Germinal center (tissue), 1 donor: ENCODE measurements around the gene JRKL.

Experiments used
- DNase-seq: peaks from one replicate; pipeline ENCODE4 v3.0.0; 2012; ENCODE audit warnings: mixed read lengths, low spot score

Gene JRKL

GRCh38 chr11:96389720-96390487, at the start of gene JRKL, which contains the start of gene CCDC82:
TSS of gene JRKL (plus strand) at chr11:96390013. CDS start at chr11:96390650, 637 bp downstream.
TSS of gene CCDC82 (minus strand) at chr11:96389912. CDS start at chr11:96384747, 5,165 bp downstream.
- peak; percentile 97 for DNase-seq

- no peak for DNase-seq
Measured at GRCh38 chr11:96340555-96340885, 49.3 kb upstream of the JRKL start.

GRCh38 chr11:96341211-96342013, 48.4 kb upstream of the JRKL start:
- DNase-seq: peak; percentile 51

GRCh38 chr11:96342014-96342960, 47.5 kb upstream of the JRKL start:
- DNase-seq: no peak

DNA sequence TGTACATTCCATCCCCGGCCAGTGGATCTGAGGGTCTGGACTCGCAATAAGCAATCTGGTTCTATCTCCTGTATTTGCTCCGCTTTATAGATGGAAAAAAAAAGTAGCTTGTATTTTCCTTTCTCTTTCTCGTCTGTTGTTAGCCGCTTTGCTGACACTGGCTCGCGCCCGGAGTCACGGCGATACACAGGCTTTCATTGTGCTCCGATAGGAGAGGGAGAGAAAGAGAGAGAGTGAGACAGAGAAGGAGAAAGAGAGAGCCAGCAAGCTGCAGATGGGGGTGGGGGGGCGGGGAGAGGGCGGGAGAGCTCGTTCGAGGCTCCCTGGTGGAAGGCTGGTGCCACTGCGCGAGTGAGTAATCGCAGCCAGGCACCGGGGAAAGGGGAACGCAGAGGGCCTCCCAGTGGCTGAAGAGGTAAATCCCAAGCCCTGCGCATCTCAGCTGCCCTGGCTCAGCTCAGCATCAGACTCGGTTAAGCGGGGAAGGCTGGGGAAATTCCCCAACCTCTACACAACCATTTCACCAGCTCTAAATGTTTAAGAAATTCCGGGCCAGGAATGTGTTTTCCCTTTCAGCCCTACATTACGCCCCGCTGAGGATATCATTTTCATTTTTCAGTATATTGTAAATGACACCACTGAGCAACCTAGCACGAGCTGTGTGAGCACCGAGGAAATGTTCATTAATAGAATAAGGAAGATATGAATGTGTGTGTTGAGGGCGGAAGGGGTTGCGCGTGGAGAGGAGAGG, 46.7 kb upstream of the JRKL start, which contains the start of gene MAML2:
TSS of gene MAML2 (minus strand) at position 235 of the 751 bp plus-strand sequence. CDS start 1,300 bp downstream, outside the sequence.
- peak; percentile 93 for DNase-seq

- DNase-seq: no peak
Measured at GRCh38 chr11:96356848-96357247, 33.0 kb upstream of the JRKL start.

DNA sequence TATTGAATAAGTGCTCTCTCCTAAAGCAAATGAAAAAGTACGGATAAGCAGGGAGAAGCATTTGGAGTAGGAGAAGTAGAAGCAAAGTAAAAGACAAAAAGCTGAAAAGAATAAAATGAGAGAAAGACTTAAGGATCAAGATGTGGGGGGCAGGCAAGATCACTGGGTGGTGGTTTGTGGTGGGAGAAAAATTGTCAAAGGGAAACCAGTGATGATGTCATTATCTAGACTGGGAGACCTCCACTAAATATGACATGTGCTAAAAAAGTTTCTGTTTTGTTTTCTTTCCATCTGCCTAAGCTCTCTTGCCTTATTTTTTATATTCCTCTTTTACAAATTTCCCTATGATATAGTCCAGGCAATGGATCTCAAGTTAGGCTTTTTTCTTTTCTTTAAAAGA, 32.0 kb upstream of the JRKL start:
- no peak for DNase-seq

DNA sequence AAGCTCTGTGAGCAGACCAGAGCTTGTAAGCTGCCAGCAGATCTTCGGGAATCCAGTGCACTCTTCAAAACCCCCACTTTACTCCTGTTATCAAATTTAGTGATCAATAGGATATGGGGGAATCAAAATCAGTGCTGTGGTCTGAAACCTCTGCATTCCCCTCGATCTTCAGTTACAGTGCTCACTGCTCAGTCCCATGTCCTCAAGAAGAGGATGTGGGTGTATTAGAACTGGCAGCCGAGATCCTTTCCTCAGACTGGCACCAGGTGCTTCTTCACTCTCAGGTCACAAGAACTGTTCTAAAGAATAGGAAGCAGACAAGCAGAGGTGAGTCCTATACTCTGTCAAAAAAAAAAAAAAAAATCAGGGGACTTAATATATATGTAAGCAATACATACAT, 31.5 kb upstream of the JRKL start:
- no peak for DNase-seq

DNA sequence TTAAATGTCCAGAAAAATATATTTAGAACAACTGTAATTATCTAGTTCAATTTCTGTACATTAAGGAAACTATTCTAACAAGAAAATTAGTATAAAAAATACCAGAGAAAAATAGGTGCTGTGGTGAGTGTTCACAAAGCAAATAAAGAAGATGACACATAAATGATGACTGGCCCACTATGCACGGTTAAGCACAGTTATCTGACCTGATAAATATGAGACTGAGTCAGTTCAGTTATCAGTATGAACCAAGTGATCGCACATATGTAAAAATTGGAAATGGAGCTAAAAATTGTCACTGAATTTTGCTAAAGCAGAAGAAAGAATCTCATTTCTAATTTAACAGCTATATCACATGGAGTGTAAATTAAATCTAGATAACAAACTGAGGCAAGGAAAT, 28.0 kb upstream of the JRKL start:
- no peak for DNase-seq

DNA sequence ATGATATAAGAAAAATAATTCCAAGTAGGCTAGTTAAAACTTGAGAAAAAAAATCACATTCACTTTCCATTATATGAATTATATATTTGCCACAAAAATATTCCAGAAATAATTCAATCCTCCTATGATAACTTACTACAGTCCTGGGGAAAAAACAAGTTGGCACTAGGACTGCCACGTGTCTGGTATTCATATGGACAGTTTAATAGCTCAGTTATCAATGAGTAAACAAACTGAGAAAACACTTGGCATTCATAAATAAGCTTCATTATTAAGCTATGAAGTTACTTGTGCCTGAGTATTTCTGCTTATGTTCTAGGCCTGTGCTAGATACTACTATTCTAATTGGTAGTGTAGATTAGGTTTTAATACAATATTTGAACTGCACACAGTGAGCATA, 24.3 kb upstream of the JRKL start:
- no peak for DNase-seq

- DNase-seq: no peak
Measured at GRCh38 chr11:96366024-96366423, 23.8 kb upstream of the JRKL start.

- DNase-seq: no peak
Measured at GRCh38 chr11:96367342-96367741, 22.5 kb upstream of the JRKL start.

DNA sequence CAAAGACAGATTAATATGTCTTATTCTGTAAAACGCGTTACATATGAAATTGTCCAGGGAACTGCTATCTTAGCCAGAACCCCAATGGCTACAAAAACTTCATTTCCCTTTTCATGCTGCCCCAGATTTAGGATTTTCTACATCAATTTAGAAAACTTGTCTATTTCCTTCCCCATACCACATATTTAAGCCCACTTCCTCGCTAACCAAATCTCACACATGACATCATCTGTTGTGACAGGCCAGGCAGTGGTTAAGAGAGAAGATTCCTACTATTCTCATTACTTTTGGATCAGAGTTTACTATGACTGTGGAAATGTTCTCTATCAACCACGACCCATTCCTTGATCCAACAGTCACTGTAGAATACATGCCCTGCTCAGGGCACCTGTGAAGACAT, 16.0 kb upstream of the JRKL start:
- DNase-seq: no peak

- no peak for DNase-seq
Measured at GRCh38 chr11:96376796-96377195, 13.0 kb upstream of the JRKL start.

DNA sequence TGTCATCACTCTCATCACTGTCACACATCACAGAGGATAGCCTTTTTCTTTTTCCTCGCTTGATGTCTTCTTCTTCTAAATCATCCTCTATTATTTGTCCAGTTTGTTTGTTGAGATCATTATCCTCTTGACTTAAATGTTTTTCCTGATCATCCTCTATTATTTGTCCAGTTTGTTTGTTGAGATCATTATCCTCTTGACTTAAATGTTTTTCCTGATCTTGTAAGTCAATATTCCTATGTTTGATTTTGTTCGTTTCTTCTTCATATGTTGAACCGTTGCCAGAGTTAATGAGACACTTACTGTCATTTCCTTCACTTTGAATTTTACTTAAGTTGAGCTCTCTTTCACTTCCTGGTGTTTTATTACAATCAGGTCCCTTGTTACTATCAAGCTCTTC, 5.7 kb upstream of the JRKL start:
- DNase-seq: no peak

DNA sequence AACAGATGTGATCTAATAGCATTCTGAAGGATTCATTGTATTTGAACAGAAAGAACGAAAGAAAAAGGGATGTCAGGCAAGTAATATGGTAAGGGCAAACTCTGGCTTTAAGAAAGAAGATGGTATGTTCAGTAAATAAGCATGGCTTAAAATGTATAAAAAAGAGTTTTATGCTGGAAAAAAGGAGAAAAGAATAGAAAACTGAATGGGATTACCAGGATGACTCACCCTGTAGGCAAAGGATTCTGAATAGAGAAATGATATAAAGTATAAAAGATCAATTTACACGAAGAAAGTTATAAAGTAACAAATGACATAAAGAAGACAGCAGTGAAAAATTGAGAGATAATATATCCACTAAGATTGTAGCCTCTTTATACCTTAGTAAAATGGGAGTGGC, 4.6 kb upstream of the JRKL start:
- DNase-seq: no peak

DNA sequence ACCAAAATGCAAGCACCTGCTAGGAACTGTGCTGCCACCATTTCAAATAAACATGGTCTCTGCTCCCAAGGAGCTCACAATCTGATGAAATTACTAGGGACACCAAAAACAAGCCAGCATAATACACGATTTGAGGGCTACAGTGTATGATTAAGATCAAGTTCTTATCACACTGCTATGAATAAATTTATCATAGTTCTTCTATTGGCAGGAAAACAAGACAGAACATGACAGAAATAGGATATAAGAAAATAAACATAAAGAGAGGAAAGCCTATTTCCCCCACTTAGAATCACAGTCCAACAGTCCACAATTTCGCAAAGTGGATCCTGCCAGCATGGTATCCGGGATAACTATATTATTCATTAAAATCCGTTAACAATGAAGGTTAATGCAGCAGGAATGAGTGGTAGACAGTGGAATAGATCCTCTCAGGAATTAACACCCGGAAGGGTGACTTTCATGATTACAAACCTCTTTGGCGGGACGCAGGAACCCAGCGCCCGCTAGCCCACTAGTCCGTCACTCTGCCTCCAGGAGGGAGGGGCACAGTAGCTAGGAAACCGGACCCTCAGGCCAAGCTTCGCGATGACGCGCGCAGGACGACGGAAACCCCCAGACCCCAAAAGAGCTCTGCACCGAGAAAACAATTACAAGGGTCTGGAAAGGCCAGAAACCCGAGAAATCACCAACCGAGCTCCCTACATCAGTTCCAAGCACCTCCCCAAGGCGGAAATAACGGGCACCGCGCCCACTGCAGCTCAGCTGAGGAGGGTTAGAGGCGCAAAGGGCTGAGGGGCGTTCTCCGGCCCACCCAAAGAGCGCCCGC, 708 bp upstream of the JRKL start:
- no peak for DNase-seq

DNA sequence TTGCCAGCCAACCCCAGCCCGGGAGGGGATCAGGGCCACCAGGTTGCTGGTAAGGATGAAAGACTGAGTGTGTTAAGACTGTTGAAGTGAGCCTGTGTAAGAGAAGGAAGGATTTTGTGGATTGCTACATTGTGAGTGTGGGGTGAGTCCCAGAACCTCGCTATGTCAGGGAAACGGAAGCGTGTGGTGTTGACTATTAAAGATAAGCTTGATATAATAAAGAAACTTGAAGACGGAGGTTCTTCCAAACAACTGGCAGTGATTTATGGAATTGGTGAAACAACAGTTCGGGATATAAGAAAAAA, 627 bp downstream of the JRKL start:
- no peak for DNase-seq

DNA sequence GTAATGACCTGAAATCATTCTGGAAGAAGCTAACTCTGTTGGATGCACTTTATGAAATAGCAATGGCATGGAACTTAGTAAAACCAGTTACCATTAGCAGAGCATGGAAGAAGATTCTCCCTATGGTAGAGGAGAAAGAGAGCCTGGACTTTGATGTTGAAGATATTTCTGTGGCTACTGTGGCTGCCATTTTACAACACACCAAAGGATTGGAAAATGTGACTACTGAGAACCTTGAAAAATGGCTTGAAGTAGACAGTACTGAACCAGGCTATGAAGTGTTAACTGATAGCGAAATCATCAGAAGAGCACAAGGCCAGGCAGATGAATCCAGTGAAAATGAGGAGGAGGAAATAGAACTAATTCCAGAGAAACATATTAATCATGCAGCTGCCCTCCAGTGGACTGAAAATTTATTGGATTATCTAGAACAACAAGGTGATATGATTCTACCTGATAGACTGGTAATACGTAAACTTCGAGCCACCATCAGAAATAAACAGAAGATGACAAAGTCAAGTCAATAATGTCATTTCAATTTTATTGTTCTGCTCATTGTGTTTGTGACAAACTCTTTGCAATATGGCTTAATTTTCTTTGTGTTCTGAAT, 2.0 kb downstream of the JRKL start:
- DNase-seq: no peak

GRCh38 chr11:96393753-96394348, 4.0 kb downstream of the JRKL start:
- DNase-seq: peak; percentile 25
